NCI-H146 (cell line): ENCODE data around the gene AK2.

Experiments
- DNase-seq: peaks from one replicate; lab custom pipeline; 2025; lab: John Stamatoyannopoulos, UW

Gene AK2

DNA sequence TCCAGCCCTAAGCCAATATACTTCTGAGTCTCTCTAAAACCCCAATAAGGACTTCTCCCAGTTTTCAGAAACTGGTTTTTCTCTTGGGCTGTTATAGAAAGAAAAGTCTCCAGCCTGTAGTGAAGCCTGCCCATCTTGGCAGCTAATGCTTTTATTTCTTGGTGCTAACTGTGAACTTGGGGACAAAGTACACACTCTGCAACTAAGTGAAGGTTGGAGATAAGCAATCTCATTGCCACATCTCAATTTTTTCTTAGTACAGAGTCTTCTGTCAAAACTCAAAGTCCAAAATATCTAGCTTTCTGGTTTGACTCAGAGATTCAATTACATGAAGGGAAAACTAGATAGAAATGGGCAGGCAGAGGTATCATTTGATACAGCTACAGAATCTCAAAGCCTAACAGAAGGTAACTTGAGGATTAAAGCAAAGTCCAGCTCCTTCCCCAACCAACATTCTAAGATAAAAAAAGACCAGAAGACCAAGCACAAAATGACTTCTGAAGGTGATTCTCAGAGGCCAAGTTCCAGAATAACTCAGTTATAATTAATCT, 14.0 kb downstream of the AK2 start:
- DNase-seq, result no peak

DNA sequence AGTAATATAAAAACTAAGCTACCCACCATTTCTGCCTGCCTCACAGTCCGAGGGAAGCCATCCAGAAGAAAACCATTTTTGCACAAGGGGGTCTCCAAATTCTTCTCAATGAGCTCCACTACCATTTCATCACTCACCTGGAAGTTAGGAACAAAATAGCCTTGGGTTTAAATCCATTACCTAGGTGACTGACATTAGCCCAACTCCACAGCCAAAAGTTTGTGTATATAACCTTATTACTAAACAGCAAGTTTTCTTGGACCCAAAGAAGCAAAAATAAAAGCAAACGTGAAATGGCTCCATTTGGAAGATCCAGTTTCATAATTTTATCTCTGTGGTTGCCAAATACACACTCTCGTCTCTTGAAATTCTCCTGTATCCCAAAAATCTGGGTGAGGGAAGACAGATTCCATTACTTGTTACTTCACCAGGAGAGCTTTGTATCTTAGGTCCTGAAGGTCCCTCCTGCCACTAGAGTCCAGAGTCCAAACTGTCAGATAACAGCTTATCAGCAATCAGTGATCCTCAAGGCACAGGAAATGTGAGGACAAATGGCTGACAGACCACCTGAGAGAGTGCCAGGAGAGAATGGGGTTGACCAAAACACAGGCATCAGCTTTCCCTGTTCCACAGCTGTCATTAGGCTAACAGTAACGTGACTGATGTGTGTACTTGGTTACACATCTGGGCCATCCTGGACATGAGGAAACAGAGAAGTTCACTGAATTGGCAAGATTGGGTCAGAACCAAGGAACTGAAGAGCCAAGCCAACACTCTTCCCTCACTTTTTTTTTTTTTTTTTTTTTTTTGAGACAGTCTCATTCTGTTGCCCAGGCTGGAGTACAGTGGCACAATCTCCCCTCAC, 14.9 kb downstream of the AK2 start:
- no peak for DNase-seq

DNA sequence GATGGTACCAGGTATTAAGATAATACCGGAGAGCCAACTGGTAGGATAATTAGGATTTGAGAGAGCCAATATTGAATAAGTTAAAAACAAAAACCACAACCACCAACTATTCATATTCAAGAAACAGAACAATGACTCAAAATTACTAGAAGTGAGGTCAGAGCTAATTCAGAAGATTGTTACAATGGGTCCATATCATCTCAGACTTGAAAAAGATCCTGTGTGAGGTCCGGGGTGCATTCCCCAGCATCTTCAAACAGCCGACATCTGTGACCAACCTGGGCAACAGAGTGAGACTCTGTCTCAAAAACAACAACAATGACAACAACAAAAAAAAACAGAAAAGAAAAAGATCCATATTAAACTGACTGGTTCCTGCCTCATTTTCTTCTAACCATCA, 18.6 kb downstream of the AK2 start:
- no peak for DNase-seq

DNA sequence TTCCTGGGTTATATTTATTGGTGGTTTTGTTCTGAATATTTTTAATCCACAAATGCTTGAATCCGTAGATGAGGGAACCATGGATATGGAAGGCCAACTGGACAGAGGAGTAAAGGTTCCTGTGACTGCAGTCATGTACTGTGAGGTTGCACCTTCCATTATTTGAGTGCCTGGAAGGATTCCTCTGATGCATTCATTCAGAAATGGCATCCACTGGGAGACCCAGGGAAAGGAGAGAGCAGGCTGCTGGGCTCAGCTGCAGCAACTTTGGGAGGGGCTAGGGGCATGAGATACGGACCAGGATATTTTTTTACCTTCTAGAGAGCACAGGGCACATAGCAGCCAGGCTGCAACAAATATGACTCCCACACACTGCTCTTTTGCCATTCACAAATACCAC, 19.5 kb downstream of the AK2 start:
- no peak for DNase-seq

DNA sequence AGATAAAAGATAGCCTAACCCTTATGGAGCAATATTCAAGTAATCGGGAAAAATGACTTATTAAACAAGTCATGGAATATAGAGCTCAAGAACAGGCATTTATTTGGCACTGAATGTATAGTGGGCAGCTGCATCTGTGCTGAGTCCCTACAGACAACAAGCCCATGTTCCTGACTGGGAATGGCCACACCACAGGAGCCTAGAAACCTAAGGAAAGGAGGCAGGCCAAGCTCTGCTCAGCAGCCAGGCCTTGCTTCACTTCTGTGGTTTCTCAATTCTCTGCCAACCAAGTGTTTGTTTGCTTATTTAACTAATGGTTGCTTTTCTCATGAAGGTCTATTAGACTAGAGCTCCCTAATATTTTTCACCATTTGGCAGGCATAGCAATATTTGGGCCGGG, 21.5 kb downstream of the AK2 start:
- no peak for DNase-seq

DNA sequence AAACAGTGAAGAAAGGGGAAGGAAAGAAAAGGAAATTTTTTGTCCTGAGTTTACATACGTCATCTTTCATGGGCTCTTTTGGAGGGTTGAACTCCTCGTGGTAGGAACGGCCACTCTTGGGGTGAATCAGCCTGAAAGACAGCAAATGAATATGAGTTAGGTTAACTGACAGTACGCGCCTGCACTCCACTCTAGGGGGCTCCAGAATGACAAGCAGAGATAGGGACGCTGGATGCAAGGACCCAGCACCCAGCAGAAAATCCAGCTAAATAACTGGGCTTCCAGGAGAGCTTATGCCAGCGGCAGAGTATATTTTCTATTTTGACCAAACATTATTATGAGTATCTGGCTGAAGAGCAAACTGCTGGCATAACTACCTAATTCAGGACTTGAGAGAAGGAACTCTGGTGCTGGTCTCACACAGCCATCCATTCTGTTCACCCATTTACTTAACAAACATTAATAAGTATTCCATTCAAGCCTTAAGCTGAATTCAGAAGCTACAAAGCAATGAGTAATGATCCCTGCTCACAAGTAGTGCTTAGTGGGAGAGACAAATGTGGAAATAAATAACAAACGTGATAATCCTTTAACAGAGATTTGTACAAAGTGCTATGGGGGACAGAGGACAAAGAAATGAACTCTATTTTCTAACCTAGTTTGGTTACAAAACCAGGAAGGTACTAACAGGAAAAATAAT, 22.1 kb downstream of the AK2 start:
- DNase-seq, result no peak

DNA sequence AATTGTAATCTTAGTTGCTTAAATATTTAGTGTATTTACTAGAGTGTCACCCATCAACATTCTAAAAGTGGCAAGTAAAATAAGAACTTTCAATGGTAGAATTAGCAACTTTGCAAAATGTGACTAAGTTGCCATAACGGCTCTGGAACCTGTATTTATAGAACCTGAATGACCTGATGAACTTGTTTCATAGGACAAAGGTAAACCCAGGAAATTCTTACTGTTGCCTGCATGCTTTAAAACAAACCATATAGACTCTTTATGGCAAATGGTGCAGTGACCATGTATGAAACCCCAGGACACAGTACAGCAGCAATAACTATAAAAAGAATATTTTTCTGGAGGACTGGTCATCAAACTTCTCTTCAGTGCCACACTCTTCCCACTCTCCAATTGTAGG, 22.9 kb downstream of the AK2 start:
- DNase-seq, result no peak

DNA sequence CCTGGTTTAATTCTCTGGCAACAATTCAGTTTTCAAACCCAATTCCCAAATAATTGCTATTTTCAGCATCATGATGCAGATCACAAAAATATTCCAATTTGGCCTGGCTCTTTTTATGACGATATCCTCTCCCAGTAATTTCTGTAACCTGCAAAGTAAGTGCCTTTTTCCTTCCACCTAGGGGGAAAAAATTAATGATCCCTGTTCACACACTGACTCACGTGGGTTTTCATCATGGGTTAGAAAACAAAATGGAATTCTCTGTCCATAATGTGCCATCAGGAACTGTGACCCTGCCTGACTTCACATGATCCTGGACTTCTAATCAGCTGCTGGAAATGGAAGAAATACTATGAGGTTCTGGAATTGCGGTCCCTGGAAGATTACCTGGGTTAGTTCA, 24.5 kb downstream of the AK2 start:
- no peak for DNase-seq

DNA sequence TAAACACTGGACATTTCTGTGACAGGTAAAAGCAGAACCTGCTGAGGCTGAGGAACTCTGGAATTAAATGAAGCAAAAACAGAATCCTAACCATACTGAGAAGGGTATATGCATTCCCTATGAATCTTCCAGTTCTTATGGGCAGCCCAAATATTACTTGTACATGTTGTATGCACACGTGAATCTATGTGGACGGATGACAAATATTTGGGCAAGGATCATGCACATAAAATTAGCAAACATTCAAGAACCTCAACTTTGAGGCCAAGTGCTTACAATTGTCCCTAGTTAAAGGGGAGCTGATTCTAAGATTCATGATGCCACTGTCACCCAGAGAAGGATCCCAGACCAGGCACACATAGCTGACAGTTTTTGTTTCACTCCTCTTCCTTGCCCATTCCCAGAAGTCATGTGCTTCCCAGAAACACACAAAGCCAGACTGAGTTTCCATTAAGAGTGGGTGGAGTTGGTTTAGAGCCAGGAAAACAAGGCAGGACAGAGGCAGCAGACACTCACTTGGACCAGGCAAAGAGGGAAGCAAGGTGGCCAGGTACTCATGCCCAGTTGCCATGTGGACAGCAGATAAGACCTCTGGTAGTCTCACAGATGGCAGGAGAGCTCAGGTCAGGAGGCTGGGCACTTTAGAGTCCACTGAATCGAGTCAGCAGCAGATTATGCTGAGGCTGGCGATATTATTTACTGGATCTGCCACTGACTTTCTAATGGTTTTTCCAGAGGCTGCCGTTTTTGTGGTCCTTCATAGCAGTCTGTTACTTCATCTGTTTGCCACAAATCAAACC, 25.6 kb downstream of the AK2 start:
- DNase-seq, result no peak

DNA sequence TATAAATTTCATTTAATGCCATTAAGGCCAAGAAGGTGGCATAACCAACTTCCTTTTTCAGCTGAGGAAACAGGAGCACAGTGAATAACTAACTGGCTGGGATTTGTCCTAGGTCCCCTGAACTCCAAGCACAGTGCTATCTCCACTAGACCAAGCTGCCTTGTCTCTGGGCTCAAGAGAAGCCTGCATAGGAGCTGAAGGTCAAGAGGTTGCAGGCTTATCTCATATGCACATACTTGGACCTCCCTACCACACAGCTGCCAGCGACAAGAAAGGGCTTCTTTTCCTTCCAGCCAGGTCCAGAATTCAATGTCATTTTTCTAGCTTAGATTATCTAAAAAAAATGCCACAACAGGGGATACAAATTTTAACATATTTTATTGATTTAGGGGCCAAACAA, 27.1 kb downstream of the AK2 start:
- no peak for DNase-seq

DNA sequence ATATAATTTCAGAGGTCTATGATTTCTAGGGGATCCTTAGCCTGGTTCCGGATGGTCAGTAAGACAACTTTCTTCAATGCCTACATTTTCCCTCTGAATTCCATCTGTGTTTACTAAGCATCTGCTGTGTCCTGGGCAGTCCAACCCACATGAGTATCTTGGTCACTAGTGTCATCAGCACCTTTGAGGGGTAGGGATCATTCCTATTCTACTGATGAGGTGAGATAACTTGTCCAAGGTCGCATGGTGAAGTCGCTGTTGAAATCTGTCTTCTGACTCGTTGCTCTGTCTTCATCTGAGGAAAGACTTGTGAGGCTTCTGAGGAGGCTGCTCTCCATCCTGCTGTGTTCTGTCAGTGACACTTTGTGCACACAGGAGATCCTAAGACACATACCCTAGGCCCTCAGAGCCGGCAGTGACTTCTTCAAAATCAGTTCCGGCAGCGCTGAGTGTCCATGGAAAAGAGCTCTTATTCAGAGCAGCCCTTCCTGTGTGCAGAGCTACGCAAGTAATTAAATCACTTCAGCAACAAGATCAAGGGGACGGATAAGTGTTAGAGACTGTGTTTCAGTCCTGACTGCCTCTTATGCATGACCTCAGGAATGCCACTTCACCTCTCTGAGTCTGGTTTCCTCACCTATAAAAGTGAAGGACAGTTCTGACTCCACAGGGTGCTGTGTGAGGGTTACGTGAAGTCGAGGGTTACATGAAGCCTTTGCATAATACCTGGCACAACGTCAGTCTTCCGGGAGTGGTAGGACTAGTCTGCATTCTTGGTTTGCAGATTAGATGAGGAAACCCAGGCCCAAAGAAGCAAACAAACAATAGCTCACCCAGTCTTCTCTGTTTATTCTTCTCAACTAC, 28.4 kb downstream of the AK2 start:
- DNase-seq, result no peak

DNA sequence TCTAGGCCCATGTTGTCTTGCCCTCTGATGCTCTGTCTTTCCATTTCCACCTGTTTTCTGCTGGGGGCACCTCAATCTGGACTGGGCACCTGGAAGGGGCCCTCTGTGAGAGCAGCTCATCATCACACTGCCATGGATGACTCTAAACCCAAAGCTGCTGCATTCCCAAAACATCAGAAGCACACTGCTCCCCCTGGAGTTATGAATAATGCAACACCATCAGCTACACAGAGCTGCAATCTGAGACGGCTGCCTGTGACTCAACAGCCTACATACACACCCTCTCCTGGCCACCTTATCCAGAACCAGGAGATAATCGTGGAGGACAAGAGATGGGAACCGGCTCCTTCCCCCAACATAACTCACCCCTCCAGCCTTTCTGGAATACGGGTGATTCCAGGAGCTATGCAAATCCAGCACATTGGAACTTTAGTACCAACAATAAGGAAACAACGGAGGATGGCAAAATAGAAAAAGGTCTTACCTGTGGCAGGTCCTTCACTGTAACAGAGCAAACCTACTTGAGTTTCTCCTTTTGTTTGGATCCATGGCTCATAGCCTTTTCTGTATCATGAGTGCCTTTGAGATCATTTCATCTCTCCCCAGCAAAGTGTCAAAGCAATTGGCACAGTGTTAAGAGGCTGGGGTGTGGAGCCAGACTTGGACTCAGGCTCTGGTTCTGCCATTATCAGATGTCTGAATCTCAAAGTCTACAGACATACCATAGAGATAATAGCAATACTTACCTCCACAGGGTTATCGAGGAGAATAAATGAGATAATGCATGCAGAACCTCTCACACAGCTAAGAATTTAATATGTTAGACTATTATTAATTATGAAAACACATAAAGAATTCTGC, 29.3 kb downstream of the AK2 start:
- no peak for DNase-seq

DNA sequence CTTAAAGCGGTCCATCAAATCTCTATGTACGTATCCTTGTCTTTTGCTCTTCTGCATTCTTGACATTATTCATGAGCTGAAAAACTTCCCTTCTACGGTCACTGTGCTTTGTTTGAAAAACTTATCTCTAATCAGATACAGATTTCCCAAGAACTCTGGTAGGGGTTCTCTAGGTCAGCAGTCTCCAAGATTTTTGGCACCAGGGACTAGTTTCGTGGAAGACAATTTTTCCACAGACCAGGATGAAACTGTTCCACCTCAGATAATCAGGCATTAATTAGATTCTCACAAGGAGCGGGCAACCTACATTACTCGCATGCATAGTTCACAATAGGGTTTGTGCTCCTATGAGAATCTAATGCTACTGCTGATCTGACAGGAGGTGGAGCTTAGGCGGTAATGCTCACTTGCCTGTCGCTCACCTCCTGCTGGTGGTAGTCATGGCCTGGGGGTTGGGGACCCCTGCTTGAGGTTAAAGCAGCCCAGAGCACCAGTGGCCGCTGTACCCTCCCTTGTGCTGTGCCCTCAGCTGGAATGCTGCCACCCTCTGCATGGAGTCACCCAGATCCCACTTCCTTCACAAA, 30.8 kb downstream of the AK2 start:
- no peak for DNase-seq

DNA sequence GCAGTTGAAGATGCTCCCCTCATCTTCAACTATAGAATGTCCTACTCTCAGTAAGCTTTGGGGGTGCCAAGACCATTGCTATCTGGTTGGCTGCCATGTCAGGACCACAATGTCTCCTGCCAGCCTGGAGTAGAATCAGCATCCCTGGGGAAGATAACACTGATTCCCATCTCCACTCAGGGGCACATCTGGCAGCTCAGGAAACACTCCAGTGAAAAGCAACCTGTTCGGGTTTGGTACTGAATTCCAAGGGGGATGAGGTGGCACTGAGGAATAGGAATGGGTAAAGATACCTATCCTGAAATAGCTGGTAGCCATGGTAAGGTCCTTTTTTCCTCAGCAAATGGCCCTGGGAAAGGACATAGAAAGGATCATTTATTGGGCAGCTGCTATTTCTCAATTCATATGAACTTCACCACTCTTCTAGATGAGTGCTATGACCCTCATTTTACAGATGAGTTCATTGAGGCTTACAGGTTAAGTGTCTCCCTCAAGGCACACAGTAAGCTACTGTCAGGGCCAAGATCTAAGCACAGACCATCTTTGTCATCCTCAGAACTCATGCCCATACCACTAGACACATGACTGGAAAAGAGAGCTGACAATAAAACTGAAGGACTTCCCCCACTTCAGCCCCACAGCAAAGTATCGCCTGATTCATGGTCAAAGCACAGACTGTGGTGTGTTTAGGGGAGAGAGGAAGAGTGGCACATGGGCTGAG, 31.4 kb downstream of the AK2 start:
- DNase-seq, result no peak

DNA sequence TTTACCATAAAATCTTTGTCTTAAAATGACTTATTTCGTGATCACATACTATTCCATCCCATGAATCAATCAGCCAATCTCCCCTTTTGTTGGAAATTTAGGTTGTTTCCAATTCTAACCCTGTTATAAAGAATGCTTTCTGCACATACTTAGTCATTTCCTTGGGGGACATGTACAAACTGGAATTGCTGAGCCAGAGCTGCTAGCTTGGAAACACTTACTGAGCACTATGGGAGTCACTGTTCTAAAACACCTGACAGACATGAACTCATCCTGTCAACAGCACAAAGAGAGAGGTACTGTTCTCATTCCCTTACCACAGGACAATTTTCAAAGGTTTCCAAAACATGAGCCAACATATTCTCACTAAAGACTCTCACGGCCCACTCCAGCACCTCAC, 32.1 kb downstream of the AK2 start:
- DNase-seq, result no peak

DNA sequence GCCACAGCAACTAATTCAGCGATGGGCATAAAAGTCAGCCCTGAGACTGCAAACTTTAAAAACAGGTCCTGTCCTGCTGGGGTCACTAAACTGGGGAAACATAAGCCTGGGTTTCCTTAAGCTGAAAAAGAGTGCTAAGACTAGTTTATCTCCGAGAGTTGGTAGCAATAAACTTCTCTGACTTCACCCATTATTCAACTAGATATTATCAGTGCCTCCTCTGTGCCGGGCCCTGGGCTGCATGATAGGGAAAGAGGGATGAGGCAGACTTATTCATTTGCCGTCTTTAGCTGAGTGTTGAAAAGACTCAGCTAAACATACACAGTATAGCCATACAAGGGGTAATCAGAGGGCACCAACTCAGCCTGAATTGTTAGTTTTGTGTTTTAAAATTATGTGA, 33.0 kb downstream of the AK2 start:
- no peak for DNase-seq

DNA sequence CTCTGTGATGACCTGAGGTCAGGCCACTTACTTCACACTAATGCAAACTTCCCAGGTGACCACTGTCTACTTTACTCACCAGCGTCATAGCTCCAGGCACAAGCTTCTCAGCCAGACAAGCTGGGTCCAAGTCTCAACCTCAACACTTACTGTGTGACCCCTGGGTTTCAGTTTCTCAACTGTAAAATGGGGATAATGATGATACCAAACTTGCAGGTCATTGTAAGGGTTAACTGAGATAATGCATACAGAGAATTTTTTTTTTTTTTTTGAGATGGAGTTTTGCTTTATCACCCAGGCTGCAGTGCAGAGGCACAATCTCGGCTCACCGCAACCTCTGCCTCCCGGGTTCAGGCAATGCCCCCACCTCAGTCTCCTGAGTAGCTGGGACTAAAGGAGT, 34.7 kb downstream of the AK2 start:
- DNase-seq, result no peak

DNA sequence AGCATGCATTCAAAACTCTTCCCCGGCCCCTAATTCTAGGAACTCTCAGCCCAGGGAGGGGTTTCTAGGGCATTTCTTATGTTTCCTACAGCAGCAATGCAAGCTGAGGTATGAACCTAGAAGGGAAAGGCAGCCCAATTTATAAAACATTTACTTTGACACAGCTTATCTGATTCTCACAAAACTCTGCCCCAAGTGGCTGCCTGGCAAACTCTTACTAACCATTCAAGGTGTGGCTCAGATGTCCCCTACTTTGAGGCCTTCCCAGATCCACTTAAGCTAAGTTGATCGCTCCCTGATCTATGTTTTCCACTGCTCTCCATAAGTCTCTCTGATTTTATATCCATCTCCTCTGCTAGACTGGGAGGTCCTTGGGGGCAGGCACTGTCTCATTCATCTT, 35.4 kb downstream of the AK2 start:
- no peak for DNase-seq

DNA sequence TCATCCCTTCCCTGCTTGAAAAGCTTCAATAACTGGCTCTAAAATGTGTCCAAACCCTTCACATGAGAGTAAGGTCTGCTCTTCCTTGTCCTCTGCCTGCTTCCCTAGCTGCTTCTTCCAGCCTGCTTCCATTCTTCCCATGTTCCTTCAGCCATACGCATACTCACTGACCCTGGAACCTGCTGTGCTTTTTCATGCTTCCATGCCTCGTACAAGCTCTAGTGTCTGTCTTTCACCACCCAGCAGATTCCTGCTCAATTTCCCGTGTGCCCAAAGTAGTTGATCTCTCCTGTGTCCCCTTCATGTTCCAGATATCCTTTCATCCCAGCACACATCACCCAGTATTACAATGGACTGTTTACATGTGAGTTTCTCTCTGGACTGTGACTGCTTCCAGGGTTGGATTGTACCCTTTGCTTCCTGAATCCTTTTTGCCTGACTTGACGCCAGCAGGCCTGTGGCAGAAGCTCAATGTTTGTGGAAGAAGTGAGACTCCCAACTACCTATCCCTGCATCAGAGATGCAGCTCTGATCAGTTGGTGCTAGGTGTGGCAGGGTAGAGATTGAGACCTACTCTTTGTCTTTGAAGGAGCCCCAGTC, 36.2 kb downstream of the AK2 start:
- DNase-seq, result no peak
